AG09319 (cell line): ENCODE data around the gene OSMR.

Experiments
- DNase-seq: peaks from one replicate; pipeline ENCODE4 v3.0.0-alpha.2; 2010; ENCODE audit warnings: low read depth; ENCODE audit errors: extremely low read depth
- CTCF ChIP-seq: IDR thresholded peaks from 2 replicates; pipeline ENCODE4 v1.5.1; 2011; ENCODE audit warnings: low read depth, mild to moderate bottlenecking, inconsistent platforms, low read length, moderate library complexity

OSMR gene

GRCh38 chr5:38821679-38822078 is 24.1 kb upstream of the OSMR start:
- no peak for DNase-seq
- no peak for TF ChIP-seq CTCF

- no peak for TF ChIP-seq CTCF
- no peak for DNase-seq
Observed at GRCh38 chr5:38823503-38823902, 22.3 kb upstream of the OSMR start.

- no peak for DNase-seq
- no peak for TF ChIP-seq CTCF
Observed at GRCh38 chr5:38824821-38825220, 21.0 kb upstream of the OSMR start.

- TF ChIP-seq CTCF: no peak
- DNase-seq: no peak
Observed at GRCh38 chr5:38825494-38825893, 20.3 kb upstream of the OSMR start.

- no peak for TF ChIP-seq CTCF
- no peak for DNase-seq
Observed at GRCh38 chr5:38827525-38827924, 18.3 kb upstream of the OSMR start.

- TF ChIP-seq CTCF: no peak
Observed at GRCh38 chr5:38830521-38831051, 15.2 kb upstream of the OSMR start.

GRCh38 chr5:38831117-38831516 is 14.7 kb upstream of the OSMR start:
- no peak for TF ChIP-seq CTCF

More at GRCh38 chr5:38830521-38831051, 15.2 kb upstream of the OSMR start:
- DNase-seq: no peak

More at GRCh38 chr5:38831117-38831516, 14.7 kb upstream of the OSMR start:
- DNase-seq: no peak
